ENCODE data around the gene RPL35. TPM values are rescaled to one million over a fixed set of nuclear protein-coding genes. Genes with fewer than 3 reads are reported as not detected.
A peak's percentile ranks its signal among the peaks of the same experiment; 100 is the strongest.

The RPL35 gene
- polyA plus RNA-seq, 1 of the 3 experiments (the other 2 are of a cell fraction), result 5,348 TPM

- Histone ChIP-seq H3K27ac (ENCODE audit: low read depth in 2 of 2, low read length in 1 of 2) (peak overlapping the region; percentile 72 to 90; a peak in 3 of 4 replicates), H3K79me2 (ENCODE audit: insufficient read depth) (peaks cover 76% of the 10 kb centered on the region), H3K9ac (peak overlapping the region; percentile 90), H3K4me3 (ENCODE audit: low read depth in 2 of 2, low read length in 1 of 2) (peak overlapping the region; percentile 85 to 94), H3K9me2 (no peaks in the 10 kb centered on the region), H3K4me1 (ENCODE audit: control insufficient read depth in 1 of 2, insufficient read depth in 2 of 2, low read depth in 1 of 2, low read length in 1 of 2) (peaks cover 8 to 24% of the 10 kb centered on the region in 2 experiments; a peak in 3 of 4 replicates), H2AFZ (ENCODE audit: low read depth) (no peak overlapping the region), H3K36me3 (replicated peaks in 1 of 2; ENCODE audit: control insufficient read depth in 1 of 2, insufficient read depth in 2 of 2, low read length in 1 of 2) (peaks cover 12 to 20% of the 10 kb centered on the region in 2 experiments), H3K4me2 (peak overlapping the region; percentile 87), H3K9me3 (no peaks in the 10 kb centered on the region), H3F3A (replicated peaks; ENCODE audit: insufficient read depth) (peaks cover 3% of the 10 kb centered on the region), H3K27me3 (ENCODE audit: insufficient read depth) (no peaks in the 10 kb centered on the region), H4K20me1 (ENCODE audit: insufficient read depth) (peaks cover 40% of the 10 kb centered on the region)
- ChIA-PET POLR2A (interaction anchor here (1.0 kb wide), 1 partner anchor 274 kb away, joined by 3 read pairs; the partner anchor contains the start of gene SCAI), CTCF (interaction anchor here (0.7 to 2.0 kb wide), 6 partner anchors 8 to 274 kb away, joined by 3 to 9 read pairs (median 4); partner anchors contain the start of genes SCAI and WDR38)
- peak; percentile 68 for DNase-seq
- 2% methylated on average over 36 of the region's 41 CpGs for WGBS (ENCODE audit: low lambda C conversion rate)
- TF ChIP-seq MEF2A (IDR thresholded peaks at IDR 0.05; ENCODE audit: borderline replicate concordance, low read depth) (no peak), CTCF (IDR thresholded peaks at IDR 0.05) (no peak), POLR2AphosphoS5 (IDR thresholded peaks at IDR 0.05; ENCODE audit: low read depth, low read length) (no peak), USF2 (IDR thresholded peaks at IDR 0.05; ENCODE audit: borderline replicate concordance, low read depth, low read length) (no peak), EP300 (IDR thresholded peaks at IDR 0.05; ENCODE audit: borderline replicate concordance in 1 of 2, low read depth in 1 of 2, low read length in 1 of 2) (no peak), ELF1 (IDR thresholded peaks at IDR 0.05) (no peak), EZH2phosphoT487 (IDR thresholded peaks at IDR 0.05; ENCODE audit: borderline replicate concordance, low read depth) (no peak), MAX (IDR thresholded peaks at IDR 0.05; ENCODE audit: low read depth) (no peak), FOXM1 (IDR thresholded peaks at IDR 0.05; ENCODE audit: low read depth) (no peak), RFX5 (IDR thresholded peaks at IDR 0.05; ENCODE audit: low read length) (no peak), TCF12 (IDR thresholded peaks at IDR 0.05) (no peak), YY1 (IDR thresholded peaks at IDR 0.05; ENCODE audit: low read depth) (no peak), NRF1 (IDR thresholded peaks at IDR 0.05; ENCODE audit: low read depth, low read length) (no peak)
These were observed 7.8 kb upstream of the RPL35 start for GRCh38 chr9:124869466-124869985.

Measured in SK-N-SH (cell line).